NCI-H345 treated with DMSO at 0.1 percent for 48 hours (cell line): ENCODE data around the gene SLC38A1.
"Not testable (repeated sequence)": the region's sequence is repeated elsewhere in the genome, so short reads cannot be mapped to it uniquely, and the experiment has no call there.

ENCODE experiments used
- DNase-seq: peaks from one replicate; lab custom pipeline; 2025; ENCODE audit not compliant: unreplicated experiment; lab: John Stamatoyannopoulos, UW

Gene SLC38A1

DNA sequence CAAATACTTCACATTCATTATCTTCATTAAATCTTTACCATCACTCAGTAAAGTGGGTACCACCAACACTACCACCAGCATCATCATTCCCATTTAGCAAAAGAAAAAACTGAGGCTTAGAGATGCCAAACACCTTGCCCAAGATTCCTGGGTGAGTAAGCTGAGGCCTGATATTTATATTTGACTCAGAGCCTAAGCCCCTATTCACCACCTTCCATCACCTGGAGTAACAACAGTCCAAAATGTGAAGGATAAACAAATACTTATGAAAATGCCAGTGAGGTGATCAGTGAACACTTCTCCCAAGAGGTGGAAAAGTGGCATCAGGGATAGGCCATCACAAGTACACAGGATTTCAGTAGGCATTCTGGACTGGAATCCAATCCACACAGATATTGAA is 3.7 kb downstream of the SLC38A1 start:
- no peak for DNase-seq

DNA sequence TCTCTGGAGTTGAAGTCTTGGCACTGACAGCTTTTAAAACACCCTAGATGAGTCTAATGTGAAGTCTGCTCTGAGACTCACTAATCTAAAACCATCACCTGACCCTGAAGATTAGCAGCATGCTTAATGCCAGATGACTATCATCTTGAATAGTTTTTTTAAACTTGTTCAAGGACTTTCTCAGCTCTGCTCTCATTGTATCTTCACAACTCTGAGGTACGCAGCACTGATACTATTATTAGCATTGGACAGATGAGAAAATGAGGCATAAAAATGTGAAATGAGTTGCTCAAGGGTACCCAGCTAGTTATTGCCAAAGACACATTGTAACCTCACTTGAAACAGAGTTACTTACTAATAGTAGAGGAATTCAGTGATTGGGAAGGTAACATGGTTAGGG is 4.8 kb downstream of the SLC38A1 start:
- DNase-seq = no peak

DNA sequence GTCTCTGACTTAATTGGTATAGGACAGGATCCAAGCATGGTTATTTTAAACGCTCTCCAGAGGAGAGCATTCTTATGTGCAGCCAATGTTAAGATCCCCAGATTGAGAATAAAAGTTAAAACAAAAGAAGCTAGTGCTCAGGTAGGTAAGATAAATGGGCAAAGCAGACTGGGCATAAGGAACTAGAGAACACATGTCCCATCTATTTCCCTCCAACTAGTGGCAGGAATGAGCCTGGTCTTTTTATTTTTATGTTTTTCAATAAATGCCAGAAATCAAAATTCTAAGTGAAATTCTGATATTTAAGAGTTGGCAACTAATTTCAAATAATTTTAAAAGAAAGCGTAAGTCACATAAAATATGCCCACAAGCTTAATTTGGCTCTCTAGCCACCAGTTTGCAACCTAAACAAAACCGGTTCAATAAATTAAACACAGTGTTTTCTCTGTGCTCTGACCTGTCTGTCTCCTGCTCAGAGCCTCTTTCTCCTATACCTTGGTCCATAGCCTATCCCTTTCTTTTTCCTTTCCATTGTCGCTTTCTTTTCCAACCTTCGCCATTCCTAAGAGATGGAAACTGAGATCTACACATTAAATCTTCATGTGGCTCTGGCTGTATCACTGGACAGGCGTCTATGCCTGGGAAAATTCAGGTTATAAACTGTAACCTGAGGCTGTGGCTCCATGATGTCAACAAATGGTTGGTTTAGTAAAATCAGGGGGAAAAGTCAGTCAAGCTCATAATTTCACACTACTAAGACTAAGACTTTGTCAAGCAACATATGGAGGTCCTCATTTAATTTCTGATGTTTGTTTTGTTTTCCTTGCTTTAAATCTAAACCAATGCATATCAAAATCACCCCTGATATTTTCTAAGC is 5.5 kb downstream of the SLC38A1 start:
- DNase-seq = no peak

DNA sequence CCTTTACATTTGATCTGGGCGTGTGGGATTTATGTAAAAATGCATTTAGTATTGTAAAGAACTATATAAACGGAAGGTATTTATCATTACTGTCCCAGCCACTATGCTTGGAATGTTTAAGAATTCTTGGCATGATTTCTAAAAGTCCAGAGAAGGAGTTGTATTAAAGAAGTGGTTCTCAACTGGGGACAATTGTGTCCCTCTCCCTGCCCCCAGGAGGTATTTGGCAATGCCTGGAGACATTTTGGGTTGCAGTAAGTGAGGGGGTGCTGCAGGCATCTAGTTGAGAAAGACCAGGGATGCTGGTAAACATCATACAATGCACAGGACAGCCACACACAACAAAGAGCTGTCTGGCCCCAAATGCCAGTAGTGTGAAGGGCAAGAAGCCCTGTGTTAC is 7.2 kb downstream of the SLC38A1 start:
- no peak for DNase-seq

DNA sequence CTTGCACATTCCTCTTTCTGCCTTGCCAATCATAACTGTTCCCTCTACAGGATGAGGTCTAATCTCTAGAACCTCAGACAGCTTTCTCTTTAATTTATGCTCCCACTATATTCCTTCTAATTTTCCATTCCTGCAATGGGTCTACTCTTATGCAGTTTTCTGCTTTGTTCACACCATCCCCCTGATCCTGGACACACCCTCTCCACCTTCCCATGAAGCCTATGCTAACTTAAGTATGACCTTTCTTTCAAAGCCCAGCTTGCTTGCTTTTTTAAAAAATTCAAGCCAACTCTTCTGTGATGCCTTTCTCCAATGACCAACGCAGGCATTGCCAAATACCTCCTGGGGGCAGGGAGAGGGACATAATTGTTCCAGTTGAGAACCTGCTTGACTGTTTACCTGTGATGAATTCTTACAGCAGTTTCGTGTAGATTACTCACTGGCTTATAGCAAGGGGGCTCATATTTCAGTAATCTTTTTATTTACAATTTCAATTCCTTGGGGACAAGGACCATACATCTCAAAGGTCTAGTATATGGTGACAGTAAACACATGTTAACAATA is 7.8 kb downstream of the SLC38A1 start:
- no peak for DNase-seq

DNA sequence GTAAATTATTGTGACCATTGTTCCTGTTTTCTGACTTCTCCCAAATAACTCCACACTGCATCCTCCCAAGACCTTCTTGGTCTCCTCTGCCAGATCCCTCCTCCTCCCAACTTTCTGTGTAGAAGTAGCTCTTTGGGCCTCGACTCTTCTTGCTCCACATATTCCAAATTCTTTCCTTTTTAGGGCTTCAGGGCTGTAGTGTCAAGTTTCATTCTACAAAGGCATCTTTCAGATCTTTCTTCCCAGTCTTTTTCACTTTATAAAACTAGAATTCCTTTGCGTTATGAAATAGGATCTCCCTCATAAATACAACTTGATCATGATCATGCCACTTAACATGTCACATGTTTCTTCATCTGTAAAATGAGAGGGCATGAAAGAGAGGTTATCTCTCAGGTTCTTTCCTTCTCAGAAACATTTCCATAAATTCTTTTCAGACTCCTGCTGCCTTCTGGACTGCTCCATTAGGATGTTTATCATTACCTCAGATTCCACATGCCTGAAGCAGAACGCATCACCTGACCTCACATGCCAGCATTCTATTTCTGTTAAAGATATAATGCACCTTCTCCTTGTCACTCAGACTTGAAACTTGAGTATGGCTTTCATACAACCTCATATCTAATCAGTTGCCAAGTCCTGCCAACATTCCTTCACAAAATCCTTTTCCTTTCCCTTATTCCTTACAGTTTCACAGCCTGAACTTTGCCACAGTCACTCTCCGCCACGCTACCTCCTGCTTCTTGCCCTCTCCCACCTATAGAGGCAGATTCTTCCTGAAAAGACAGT is 8.5 kb downstream of the SLC38A1 start:
- no peak for DNase-seq

DNA sequence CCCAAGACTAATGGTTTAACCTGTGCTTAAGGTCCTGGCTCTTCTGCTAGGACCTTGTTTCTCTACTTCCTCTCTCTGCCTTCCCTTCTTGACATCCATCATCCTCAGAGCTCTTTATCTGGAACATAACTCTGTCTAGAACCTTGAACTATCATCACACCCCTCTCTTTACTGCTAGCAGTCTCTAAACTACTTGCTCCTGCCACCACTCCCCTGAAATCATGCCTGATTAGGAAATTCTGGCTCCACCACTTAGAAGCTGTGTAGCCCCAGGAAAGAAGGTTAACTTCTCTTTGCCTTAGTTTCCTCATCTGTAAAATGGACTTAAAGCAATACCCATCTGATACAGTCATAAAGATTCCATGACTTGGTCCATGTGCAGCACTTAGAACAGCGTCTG is 9.1 kb downstream of the SLC38A1 start:
- no peak for DNase-seq

DNA sequence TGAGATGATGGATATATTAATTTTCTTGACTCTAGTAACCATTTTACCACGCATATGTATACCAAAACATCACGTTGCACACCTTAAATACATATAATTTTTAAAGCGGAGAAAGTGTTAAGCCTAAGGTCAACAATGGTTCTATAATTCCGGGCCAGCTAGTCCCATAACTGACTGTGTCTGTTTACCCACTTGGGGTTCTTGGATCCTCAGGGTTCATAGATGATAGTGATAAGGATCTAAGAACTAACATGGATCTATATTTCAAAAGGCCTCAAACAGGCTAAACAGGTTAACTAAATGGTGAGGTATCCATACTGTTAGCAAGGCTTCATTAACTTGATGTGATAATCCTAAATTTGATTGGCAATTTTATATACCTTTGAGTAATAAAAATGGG is 9.8 kb downstream of the SLC38A1 start:
- DNase-seq = no peak

DNA sequence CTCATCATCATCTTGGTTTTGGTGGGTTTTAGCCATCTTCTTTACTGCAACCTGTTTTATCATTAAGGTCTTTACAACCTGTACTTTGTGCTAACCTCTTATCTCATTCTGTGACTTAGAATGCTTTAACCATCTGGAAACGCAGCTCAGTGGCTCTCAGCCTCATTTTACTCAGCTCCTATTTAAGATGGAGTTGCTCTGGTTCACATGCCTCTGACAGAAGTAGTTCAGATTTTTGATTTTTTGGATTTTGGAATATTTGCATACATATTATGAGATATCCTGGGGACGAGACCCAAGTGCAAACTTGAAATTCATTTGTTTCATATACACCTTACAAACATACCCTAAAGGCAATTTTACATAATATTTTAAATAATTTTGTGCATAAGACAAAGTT is 10.7 kb downstream of the SLC38A1 start:
- no peak for DNase-seq

DNA sequence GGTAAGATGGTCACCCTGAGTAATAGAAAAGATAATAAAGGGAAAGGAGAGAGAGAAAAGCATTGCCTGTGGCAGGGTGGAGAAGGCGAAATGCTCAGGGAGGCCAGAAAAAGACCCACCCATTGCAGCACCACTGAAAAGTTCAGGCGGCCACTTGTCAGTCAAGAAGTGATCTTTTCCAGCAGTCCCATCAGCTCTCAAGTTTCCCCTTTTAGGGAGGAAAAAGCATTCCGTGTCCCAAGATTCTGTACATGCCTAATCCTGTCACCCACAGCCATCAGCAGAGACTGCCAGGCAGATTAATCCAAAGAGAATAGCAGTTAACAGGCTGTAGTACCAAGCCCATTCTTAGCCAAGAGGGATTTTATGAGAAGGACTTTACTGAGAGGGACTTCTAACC is 11.9 kb downstream of the SLC38A1 start:
- DNase-seq = no peak

DNA sequence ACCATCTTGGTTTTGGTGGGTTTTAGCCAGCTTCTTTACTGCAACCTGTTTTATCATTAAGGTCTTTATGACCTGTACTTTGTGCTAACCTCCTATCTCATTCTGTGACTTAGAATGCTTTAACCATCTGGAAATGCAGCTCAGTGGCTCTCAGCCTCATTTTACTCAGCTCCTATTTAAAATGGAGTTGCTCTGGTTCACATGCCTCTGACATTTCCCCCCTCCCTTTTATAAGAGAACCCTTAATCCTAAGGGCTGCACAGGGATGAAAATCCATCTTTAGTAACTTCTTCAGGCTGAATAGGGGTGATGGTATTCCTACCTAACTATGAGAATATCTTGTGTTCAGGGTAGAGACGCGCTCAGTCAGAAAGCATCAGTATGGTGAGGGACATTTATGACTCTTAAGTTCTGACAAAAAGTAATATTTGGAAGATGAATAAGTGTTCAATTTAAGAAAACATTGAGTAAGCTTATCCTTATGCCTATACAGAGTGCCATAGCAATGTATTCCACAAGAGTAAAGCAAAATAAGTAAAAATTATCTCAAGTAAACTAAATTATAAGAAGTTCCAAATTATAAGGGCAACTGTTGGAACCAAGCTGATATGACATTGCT is 15.2 kb downstream of the SLC38A1 start:
- no peak for DNase-seq

DNA sequence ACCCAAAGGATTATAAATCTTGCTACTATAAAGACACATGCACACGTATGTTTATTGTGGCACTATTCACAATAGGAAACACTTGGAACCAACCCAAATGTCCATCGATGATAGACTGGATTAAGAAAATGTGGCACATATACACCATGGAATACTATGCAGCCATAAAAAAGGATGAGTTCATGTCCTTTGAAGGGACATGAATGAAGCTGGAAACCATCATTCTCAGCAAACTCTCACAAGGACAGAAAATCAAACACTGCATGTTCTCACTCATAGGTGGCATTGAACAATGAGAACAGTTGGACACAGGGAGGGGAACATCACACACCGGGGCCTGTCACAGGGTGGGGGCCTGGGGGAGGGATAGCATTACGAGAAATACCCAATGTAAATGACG is 16.8 kb downstream of the SLC38A1 start:
- DNase-seq = not testable (repeated sequence)

DNA sequence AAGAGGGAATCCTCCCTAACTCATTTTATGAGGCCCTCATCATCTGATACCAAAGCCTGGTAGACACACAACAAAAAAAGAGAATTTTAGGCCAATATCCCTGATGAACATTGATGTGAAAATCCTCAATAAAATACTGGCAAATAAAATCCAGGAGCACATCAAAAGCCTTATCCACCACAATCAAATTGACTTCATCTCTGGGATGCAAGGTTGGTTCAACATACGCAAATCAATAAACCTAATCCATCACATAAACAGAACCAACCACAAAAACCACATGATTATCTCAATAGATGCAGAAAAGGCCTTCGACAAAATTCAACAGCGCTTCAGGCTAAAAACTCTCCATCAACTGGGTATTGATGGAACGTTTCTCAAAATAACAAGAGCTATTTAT is 18.9 kb downstream of the SLC38A1 start:
- DNase-seq = not testable (repeated sequence)

DNA sequence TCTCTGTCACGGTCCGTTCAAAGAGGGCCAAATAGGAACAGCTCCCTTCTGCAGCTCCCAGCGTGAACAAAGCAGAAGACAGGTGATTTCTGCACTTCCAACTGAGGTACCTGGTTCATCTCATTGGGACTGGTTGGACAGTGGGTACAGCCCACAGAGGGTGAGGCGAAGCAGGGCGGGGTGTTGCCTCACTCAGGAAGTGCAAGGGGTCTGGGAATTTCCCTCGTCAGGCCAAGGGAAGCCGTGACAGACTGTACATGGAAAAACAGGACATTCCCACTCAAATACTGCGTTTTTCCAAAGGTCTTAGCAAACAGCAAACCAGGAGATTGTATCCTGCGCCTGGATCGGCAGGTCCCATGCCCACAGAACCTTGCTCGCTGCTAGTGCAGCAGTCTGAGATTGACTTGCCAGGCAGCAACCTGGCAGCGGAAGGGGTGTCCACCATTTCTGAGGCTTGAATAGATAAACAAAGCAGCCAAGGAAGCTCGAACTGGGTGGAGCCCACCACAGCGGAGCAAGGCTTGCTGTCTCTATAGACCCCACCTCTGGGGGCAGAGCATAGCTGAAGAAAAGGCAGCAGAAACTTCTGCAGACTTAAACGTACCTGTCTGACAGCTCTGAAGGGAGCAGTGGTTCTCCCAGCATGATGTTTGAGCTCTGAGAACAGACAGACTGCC is 22.7 kb downstream of the SLC38A1 start:
- no peak for DNase-seq

DNA sequence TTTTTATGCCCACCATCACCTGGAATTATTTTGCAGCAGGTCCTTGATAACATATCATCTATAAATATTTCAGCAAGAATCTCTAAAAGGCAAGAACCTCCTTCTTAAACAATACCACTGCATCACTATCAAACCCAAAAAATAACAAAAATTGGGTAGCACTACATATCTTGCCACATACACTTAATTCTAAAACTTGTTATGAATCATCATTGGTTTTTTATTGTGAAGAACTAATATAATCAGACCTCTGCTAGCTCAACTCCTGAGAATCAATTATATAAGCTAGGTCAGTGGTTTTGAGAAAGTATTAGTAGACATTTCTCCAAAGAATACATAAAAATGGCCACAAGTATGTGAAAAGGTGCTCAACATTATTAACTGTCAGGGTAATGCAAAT is 23.8 kb downstream of the SLC38A1 start:
- DNase-seq = no peak

DNA sequence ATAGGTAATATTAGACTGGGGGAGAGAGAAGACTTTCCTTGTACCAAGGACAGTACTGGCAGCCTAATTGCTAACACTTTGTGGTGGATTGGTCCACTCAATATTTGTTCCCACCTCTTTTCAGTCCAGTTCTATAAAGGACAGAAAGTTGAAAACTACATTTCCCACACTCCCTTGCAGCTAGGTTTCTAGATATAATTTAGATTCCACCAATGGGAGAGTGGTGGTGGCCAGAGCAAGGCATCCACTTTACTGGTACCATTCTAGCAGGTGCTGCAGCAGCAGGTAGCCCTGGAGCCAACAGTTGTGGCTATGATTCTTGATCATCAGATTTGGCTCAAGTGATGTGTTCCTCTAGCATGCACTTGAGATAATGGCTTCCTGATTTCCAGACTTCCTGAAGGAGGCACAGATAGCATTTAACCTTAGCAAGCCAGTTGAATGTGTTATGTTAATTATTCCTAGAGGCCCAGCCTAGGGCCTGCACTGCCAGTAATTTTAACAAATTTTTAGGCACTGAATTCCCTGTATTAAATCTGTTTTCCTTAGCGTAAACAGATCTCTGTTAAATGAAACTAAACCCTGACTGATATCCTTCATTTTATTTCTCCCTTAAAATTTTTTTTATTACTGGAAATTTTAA is 24.4 kb downstream of the SLC38A1 start:
- no peak for DNase-seq

DNA sequence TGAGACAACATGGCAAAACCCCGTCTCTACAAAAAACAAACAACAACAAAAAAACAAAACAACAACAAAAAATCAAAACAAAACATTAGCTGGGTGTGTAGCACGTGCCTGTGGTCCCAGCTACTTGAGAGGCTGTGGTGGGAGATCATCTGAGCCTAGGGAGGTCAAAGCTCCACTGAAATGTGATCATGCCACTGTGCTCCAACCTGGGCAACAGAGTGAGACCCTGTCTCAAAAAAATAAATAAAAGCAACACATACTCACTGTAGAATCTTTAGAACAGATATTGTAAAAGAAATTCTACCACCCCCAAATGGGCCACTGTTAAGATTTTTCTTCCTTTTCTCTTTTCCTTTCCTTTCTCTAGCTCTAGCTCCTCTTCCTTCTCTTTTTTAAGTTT is 26.3 kb downstream of the SLC38A1 start:
- no peak for DNase-seq

DNA sequence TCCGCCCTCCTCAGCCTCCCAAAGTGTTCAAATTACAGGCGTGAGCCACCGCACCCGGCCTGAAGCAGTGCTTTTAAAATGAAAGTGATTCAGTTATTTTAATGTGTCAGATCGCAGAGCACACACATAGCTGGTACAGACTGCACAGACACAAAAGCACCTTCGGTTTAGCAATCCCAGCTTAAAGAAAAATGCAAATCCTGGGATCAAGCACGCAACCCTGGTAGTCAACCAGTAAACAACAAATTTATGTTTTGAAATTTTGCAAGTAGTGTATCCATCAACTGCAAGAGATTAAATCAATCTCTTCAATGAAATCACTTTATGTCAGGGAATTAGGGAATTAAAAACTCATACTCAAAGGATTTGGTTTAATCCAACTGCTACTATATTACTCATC is 28.4 kb downstream of the SLC38A1 start:
- no peak for DNase-seq

DNA sequence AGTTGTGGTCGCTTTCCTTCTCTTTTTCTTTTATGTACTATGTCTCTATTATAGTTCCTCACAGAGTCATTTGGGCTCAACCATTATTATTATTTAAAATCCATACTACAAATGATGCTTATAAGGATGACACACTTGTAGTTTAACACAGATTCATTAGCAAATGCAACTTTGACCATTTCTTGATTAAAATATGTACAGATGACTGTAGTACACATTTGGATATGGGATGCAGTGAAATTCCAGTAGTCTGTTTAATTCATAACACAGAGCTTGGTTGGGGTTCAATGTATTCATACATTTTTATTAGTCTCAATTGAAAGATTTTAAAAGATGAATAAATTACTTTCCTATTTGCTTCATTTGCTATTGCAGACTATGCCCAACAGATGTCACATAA is 30.0 kb downstream of the SLC38A1 start:
- DNase-seq = no peak

DNA sequence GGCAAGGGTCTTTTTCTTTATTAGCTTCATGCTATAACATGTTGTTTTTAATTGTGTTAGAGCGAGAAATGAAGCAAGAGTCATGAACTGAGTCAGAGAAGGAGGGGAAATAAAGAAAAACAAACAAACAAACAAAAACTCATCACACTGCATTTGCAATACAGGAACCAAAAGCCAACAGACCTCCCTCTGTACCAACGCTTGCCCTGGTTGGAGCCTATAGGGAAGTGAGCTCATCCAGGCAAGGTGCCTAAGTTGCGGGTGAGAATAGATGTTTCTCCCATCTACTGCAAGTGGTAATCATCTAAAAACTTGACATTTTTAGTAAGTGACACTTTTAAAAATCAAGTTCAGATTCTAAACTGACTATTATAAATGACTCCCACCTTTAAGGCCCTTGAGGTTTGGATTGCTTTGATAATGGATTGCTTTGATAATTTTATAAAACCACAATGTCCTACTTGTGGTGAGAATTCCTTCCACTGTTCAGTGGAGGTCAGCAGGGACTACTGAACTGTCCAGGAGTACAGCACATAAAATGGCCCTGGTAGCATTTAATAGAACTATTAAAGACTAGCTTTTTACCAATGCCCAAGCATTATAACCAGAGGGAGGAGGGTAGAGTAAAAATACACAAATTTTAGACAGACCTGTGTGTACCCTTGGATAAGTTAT is 31.3 kb downstream of the SLC38A1 start:
- no peak for DNase-seq
